Sigmoid colon (tissue), 7 donors: Measurements from ENCODE around the gene CCDC187. TPM values are rescaled to one million over a fixed set of nuclear protein-coding genes. Genes with fewer than 3 reads are reported as not detected.

Source experiments
- DNase-seq: peaks from one replicate; pipeline ENCODE4 v3.0.0-alpha.2; 2019
- H3K27ac ChIP-seq, 4 donors: fragments of 200-600 bp; sonication (generic); one replicate each; pipeline ENCODE4 v1.5.1; 2016 to 2019; ENCODE audit warnings: mild to moderate bottlenecking in 1 of 4
- H3K27me3 ChIP-seq, 3 donors: fragments of 200-600 bp; sonication (generic); one replicate each; pipeline ENCODE4 v1.5.1; 2019; ENCODE audit warnings: mild to moderate bottlenecking in 1 of 3
- H3K36me3 ChIP-seq, 4 donors: fragments of 200-600 bp; sonication (generic); one replicate each; pipeline ENCODE4 v1.5.1; 2016 to 2019
- H3K4me1 ChIP-seq, 4 donors: fragments of 200-600 bp; sonication (generic); one replicate each; pipeline ENCODE4 v1.5.1; 2017 to 2019
- H3K4me3 ChIP-seq, 4 donors: fragments of 200-600 bp; sonication (generic); one replicate each; pipeline ENCODE4 v1.5.1; 2017 to 2019; ENCODE audit warnings: mild to moderate bottlenecking in 2 of 4, moderate library complexity in 1 of 4
- H3K9me3 ChIP-seq, 4 donors: fragments of 200-600 bp in 3 of 4; sonication (generic) in 3 of 4; one replicate each; pipeline versions ENCODE4 v1.5.1 to v1.6.1; 2013 to 2019
- EP300 ChIP-seq, 4 donors: sonication (generic); formaldehyde crosslinking; IDR thresholded peaks; one replicate each; pipeline ENCODE4 v1.6.1; 2017; ENCODE audit warnings: antibody characterized with exemption in 4 of 4
- POLR2A ChIP-seq, 2 donors: fragments of 450-650 bp; IDR thresholded peaks; one replicate each; pipeline ENCODE4 v1.6.1; 2016; ENCODE audit warnings: antibody characterized with exemption in 2 of 2, mild to moderate bottlenecking in 2 of 2, moderate library complexity in 2 of 2
- POLR2AphosphoS5 ChIP-seq, 4 donors: sonication (generic); formaldehyde crosslinking; IDR thresholded peaks; one replicate each; pipeline ENCODE4 v1.6.1; 2017; ENCODE audit warnings: antibody characterized with exemption in 4 of 4
- WGBS, 2 donors: extraction: QIAGEN DNeasy Blood & Tissue Kit; methylation state at CpG; one replicate each; pipeline ENCODE4 v1.1.7; 2013; 5-methylcytosine and 5-hydroxymethylcytosine counted together
- intact Hi-C: fragments of 100-400 bp; cut with DNase I; formaldehyde crosslinking; loops from one replicate; pipeline ENCODE4 v1.15.1; 2023
- polyA plus RNA-seq, 3 donors: library from polyadenylated mRNA; stranded (reverse); fragments of 200-250 nt; gene quantifications; one replicate each; pipeline ENCODE4 v1.2.3, GENCODE V29; 2013
- total RNA-seq, 4 donors: library from RNA; depleted of rRNA; stranded (reverse); fragments of >200 nt; gene quantifications; one replicate each; pipeline ENCODE4 v1.1.0, GENCODE V29; 2016
- TF ChIP-seq, protein P1 (sequence below), 4 experiments: fragments of 450-650 bp in 3 of 4; fragments of 200-600 bp in 1 of 4; IDR thresholded peaks; one replicate each; pipeline ENCODE4 v1.5.1; 2016 to 2019; ENCODE audit warnings: antibody characterized with exemption in 4 of 4, mild to moderate bottlenecking in 3 of 4, moderate library complexity in 2 of 4
- donor health status: healthy with polysubstance abuse.
- donor health status: Bipolar disorder and iron deficiency.
- donor health status: healthy.

Gene CCDC187
- total and polyA plus RNA-seq, 7 donors: 0.32 TPM; not detected in 6

DNA sequence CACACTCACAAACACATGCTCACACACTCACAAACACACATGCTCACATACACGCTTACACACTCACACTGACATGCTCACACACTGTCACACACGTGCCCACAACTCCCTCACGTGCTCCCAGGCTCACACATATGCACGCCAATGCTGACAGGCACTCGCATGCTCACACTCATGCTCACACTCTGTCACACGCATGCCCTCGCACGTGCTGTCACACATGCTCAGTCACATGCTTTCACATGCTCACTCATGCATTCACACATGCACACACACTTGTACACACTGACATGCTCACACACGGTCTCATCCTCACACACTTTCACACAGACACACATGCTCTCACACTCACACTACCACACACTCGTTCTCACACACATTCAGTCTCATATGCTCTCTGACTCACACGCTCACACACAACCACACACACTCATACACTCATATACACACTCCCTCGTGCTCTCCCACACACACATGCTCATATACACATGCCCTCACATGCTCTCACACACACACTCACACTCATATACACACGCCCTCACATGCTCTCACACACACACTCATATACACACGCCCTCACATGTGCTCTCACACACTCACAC, 10.3 kb downstream of the CCDC187 start:
- no peaks in the 10 kb centered on the region for H3K9me3 ChIP-seq
- no peak overlapping the region for H3K4me3 ChIP-seq
- intact Hi-C loops: no loop called here
- H3K27ac ChIP-seq: no peak overlapping the region
- WGBS, 2 donors: 81 to 84% methylated on average over 14 of the region's 14 CpGs
- H3K27me3 ChIP-seq: peaks cover 4 to 59% (median 24%) of the 10 kb centered on the region in 3 donors
- TF ChIP-seq POLR2AphosphoS5 (IDR thresholded peaks at IDR 0.05): no peak
- TF ChIP-seq POLR2A (IDR thresholded peaks at IDR 0.05): no peak
- TF ChIP-seq EP300 (IDR thresholded peaks at IDR 0.05): no peak
- TF ChIP-seq, protein P1, sequence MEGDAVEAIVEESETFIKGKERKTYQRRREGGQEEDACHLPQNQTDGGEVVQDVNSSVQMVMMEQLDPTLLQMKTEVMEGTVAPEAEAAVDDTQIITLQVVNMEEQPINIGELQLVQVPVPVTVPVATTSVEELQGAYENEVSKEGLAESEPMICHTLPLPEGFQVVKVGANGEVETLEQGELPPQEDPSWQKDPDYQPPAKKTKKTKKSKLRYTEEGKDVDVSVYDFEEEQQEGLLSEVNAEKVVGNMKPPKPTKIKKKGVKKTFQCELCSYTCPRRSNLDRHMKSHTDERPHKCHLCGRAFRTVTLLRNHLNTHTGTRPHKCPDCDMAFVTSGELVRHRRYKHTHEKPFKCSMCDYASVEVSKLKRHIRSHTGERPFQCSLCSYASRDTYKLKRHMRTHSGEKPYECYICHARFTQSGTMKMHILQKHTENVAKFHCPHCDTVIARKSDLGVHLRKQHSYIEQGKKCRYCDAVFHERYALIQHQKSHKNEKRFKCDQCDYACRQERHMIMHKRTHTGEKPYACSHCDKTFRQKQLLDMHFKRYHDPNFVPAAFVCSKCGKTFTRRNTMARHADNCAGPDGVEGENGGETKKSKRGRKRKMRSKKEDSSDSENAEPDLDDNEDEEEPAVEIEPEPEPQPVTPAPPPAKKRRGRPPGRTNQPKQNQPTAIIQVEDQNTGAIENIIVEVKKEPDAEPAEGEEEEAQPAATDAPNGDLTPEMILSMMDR (IDR thresholded peaks at IDR 0.05): no peak
- H3K36me3 ChIP-seq: no peaks in the 10 kb centered on the region
- no peaks in the 10 kb centered on the region for H3K4me1 ChIP-seq
- DNase-seq: no peak

DNA sequence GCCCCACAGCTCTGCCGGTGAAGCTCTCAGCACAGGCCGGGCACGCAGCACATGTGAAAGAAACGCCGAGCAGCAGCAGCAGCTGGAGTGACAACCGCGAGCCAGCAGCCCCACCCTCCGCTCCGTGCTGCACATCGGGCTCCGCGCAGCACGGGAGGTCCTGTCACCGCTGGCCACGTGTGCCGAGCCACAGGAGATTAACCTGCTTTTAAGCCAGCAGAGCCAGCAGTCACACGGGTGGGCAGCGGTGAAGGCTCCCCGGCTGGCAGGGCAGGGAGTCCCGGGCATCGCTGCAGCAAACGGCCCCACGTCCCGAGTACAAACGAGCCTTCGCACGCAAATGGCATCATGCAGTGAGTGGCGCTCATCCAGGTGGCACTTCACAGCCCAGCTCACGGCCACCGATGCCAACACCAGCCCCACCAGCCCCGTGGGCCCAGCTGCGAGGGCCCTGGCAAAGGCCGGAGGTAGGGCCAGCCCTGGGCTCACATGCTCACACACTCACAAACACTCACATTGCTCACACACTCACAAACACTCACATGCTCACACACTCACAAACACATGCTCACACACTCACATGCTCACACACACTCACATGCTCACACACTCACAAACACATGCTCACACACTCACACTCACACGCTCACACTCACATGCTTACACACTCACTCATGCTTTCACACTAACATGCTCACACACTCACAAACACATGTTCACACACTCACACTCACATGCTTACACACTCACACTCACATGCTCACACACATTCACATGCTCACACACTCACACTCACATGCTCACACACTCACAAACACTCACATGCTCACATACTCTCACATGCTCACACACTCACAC, 11.1 kb downstream of the CCDC187 start:
- no peak for DNase-seq
- TF ChIP-seq, protein P1 (IDR thresholded peaks at IDR 0.05): no peak
- TF ChIP-seq POLR2AphosphoS5 (IDR thresholded peaks at IDR 0.05) (no peak), EP300 (IDR thresholded peaks at IDR 0.05) (no peak), POLR2A (IDR thresholded peaks at IDR 0.05) (no peak)
- Histone ChIP-seq H3K4me3 (no peak overlapping the region), H3K27me3 (peaks cover 4 to 59% (median 31%) of the 10 kb centered on the region in 3 donors), H3K9me3 (no peaks in the 10 kb centered on the region), H3K27ac (no peak overlapping the region), H3K36me3 (no peaks in the 10 kb centered on the region), H3K4me1 (no peaks in the 10 kb centered on the region)
- WGBS, 2 donors: 39 to 78% methylated on average over 34 of the region's 34 CpGs
- intact Hi-C loops: no loop called here

DNA sequence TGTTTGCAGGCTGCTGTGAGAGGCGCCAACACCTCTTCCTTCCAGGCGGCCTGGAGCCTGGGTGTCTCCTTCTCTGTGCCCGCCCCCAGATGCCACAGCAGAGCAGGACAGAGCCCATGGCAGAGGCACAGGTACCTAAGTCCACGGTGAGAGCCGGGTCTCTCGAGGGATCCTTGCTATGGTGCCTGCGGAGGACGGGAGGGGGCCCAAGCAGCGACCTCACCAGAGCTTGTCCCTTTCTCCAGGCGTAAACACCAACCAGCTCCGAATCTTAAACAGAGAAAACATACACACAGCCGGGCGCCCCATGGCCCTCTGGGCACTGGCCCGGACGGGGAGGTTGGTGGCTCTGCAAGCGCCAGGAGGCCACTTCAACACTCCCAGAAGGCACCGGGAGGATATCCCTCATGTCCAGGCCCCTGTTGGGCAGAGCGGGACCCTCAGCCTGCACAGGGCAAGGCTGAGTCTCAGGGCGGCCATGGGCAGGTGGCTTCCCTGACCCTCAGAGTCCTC, 11.8 kb downstream of the CCDC187 start:
- Histone ChIP-seq H3K36me3 (no peaks in the 10 kb centered on the region), H3K4me3 (no peak overlapping the region), H3K27me3 (peaks cover 4 to 59% (median 31%) of the 10 kb centered on the region in 3 donors), H3K4me1 (no peaks in the 10 kb centered on the region), H3K27ac (no peak overlapping the region), H3K9me3 (no peaks in the 10 kb centered on the region)
- intact Hi-C loops: no loop called here
- no peak for DNase-seq
- WGBS, 2 donors: 68 to 87% methylated on average over 19 of the region's 19 CpGs
- TF ChIP-seq POLR2AphosphoS5 (IDR thresholded peaks at IDR 0.05) (no peak), POLR2A (IDR thresholded peaks at IDR 0.05) (no peak)
- TF ChIP-seq, protein P1 (IDR thresholded peaks at IDR 0.05): no peak

DNA sequence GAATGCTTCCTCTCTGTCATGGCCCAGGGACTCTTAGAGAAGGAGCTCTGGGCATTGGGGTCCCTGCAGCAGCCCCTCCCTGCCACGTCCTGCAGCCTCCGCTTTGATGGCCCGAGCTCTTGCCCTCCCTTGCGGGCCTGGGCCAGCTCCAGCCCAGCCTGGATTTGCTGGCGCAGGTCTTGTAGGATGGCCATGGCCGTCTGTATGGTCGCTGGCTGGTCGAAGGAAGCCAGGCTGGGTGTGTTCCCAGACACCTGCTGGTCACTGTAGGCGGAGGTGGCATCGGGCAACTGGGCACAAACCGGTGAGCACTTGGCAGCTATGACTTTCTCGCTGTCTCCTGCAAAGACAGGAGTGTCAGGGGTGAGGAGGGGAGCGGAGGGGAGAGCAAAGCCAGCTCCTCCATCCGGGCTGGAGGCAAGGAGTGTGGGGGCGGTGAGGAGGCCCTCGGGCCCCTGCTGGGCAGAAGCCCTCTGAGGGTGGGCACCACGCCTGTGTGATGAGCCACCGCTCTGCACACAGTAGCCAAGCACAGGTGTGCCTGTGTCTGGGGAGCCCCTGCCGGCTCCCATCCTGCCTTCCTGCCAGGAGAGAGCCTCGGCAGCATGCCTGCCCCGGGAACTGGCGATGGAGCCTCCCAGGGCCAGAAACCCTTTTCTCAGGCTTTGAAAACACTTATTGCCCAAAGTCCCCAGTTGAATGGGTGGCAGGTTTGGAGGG, 12.4 kb downstream of the CCDC187 start:
- no peak for DNase-seq
- H3K27me3 ChIP-seq: peaks cover 4 to 59% (median 31%) of the 10 kb centered on the region in 3 donors
- WGBS, 2 donors: 70 to 87% methylated on average over 22 of the region's 22 CpGs
- no peaks in the 10 kb centered on the region for H3K9me3 ChIP-seq
- TF ChIP-seq EP300 (IDR thresholded peaks at IDR 0.05): no peak
- no peak for TF ChIP-seq POLR2A (IDR thresholded peaks at IDR 0.05)
- no peak for TF ChIP-seq POLR2AphosphoS5 (IDR thresholded peaks at IDR 0.05)
- TF ChIP-seq, protein P1 (IDR thresholded peaks at IDR 0.05): no peak
- intact Hi-C loops: no loop called here
- no peak overlapping the region for H3K4me3 ChIP-seq
- H3K36me3 ChIP-seq: no peaks in the 10 kb centered on the region
- no peak overlapping the region for H3K27ac ChIP-seq
- H3K4me1 ChIP-seq: no peaks in the 10 kb centered on the region
